Left ventricle myocardium inferior (tissue), 1 donor: ENCODE measurements around the gene CREB5. TPM values are rescaled to one million over a fixed set of nuclear protein-coding genes. Genes with fewer than 3 reads are reported as not detected.

ENCODE experiments used
- DNase-seq: peaks from one replicate; pipeline ENCODE4 v3.0.0-alpha.2; 2020
- H3K27ac ChIP-seq: fragments of 200-600 bp; replicated peaks from 2 replicates; pipeline ENCODE4 v1.8.0; 2021
- H3K27me3 ChIP-seq: fragments of 200-600 bp; 2 replicates; pipeline ENCODE4 v1.8.0; 2021; ENCODE audit warnings: low read depth
- H3K36me3 ChIP-seq: fragments of 200-600 bp; 2 replicates; pipeline ENCODE4 v1.8.0; 2021
- H3K4me1 ChIP-seq: fragments of 200-600 bp; 2 replicates; pipeline ENCODE4 v1.8.0; 2021
- H3K4me3 ChIP-seq: fragments of 200-600 bp; 2 replicates; pipeline ENCODE4 v1.8.0; 2021; ENCODE audit warnings: mild to moderate bottlenecking, moderate library complexity
- H3K9me3 ChIP-seq: fragments of 200-600 bp; replicated peaks from 2 replicates; pipeline ENCODE4 v1.8.0; 2021
- CTCF ChIP-seq: fragments of 200-600 bp; IDR thresholded peaks from 2 replicates; pipeline ENCODE4 v1.8.0; 2021; ENCODE audit warnings: antibody characterized with exemption, mild to moderate bottlenecking, borderline replicate concordance
- intact Hi-C: fragments of 100-400 bp; cut with micrococcal nuclease; formaldehyde crosslinking; loops from one replicate; pipeline ENCODE4 v1.11.0; 2022
- total RNA-seq: library from RNA; stranded (reverse); fragmentation: NEBNext Ultra II Directional; extraction: Animal tissue kit (Norgen Biotek cat#: 25700); gene quantifications from one replicate; pipeline ENCODE4 v1.2.1, GENCODE V29; 2021
- donor health status: DM: no; HTN: yes; CAD: no; lungs with severe emphysema.

CREB5 gene
- total RNA-seq, 1 donor from 2014 or later, result 9.8 TPM

- Histone ChIP-seq H3K4me3 (no peak overlapping the region), H3K9me3 (no peaks in the 10 kb centered on the region), H3K27me3 (no peaks in the 10 kb centered on the region), H3K27ac (no peak overlapping the region), H3K4me1 (peaks cover 10% of the 10 kb centered on the region), H3K36me3 (no peaks in the 10 kb centered on the region)
- intact Hi-C loops, result no loop called here
- TF ChIP-seq CTCF, result no peak
- DNase-seq, result no peak
Measured at GRCh38 chr7:28435152-28435551, 22.8 kb downstream of the CREB5 start.

DNA sequence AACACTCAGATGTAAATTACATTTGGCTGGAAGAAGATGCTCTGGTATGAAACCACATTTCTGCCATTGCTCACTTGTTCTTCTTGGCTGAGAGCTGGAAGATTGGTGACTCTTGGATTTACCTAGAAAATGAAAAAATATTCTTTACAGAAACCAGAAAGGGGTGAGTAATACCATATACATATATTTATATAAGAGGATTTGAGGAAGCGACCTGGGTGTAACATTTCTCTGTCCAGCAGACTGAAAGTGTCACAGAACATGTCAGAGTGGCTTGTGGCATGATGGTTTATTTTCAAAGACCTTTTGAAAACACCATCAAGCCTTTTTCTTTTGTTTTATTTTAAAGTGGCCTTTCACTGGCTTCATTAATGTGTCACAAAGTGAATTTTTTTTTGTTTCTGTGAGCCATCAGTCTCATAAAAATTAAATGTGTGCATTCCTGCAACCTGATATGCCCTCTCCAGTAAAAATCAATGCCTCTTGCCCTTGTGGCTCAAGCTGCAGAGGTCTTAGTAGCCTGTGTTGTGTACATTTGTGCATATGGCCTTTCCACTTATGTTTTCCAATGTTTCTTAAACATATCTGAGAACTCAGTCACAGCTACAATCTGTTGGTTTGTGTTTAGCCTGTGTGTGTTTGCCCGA lies 23.5 kb downstream of the CREB5 start:
- Histone ChIP-seq H3K4me3 (no peak overlapping the region), H3K36me3 (no peaks in the 10 kb centered on the region), H3K27ac (no peak overlapping the region), H3K4me1 (peaks cover 10% of the 10 kb centered on the region), H3K27me3 (no peaks in the 10 kb centered on the region), H3K9me3 (no peaks in the 10 kb centered on the region)
- TF ChIP-seq CTCF, result no peak
- DNase-seq, result no peak
- intact Hi-C loops, result no loop called here

DNA sequence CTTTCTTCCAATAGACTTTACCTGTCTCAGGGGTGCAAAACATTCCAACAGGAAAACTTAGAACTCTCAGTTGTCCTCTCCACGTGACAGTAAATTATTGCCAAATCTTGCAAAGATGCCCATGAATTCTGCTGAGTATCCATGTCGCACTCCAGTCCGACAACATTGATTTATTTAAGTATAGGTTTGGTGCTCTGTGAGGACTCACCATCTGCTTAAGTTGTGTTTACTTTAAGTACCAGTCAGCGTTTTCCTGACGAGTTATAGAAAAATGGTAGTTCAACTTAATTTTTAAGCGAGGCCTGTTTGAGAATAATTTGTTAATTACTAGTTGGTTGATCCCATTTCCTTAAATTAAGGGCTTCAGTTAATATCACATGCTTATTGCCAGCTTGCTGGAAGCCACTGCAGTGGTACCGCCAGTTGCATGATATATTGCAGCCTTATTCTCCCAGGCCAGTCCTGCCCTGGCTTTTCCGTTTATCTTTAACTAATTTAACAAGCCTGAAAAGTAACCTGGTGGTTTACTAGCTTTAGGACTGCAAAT lies 27.8 kb downstream of the CREB5 start:
- DNase-seq, result no peak
- intact Hi-C loops, result no loop called here
- Histone ChIP-seq H3K36me3 (no peaks in the 10 kb centered on the region), H3K9me3 (no peaks in the 10 kb centered on the region), H3K27ac (no peak overlapping the region), H3K27me3 (no peaks in the 10 kb centered on the region), H3K4me3 (no peak overlapping the region), H3K4me1 (no peaks in the 10 kb centered on the region)
- TF ChIP-seq CTCF, result no peak

- no peak for TF ChIP-seq CTCF
- intact Hi-C loops, result no loop called here
- H3K4me3 ChIP-seq, result no peak overlapping the region
- no peaks in the 10 kb centered on the region for H3K36me3 ChIP-seq
- H3K27me3 ChIP-seq, result no peaks in the 10 kb centered on the region
- H3K27ac ChIP-seq, result no peak overlapping the region
- DNase-seq, result no peak
- H3K9me3 ChIP-seq, result no peaks in the 10 kb centered on the region
- H3K4me1 ChIP-seq, result no peaks in the 10 kb centered on the region
Measured at GRCh38 chr7:28442540-28443420, 30.5 kb downstream of the CREB5 start.

GRCh38 chr7:28446131-28446530 lies 33.8 kb downstream of the CREB5 start:
- H3K27ac ChIP-seq, result no peak overlapping the region
- no peaks in the 10 kb centered on the region for H3K36me3 ChIP-seq
- H3K4me3 ChIP-seq, result no peak overlapping the region
- no peaks in the 10 kb centered on the region for H3K4me1 ChIP-seq
- no peaks in the 10 kb centered on the region for H3K9me3 ChIP-seq
- DNase-seq, result no peak
- intact Hi-C loops, result no loop called here
- TF ChIP-seq CTCF, result no peak
- H3K27me3 ChIP-seq, result no peaks in the 10 kb centered on the region
